GM19193 (cell line): Measurements from ENCODE around the gene TLR8.

Experiments
- POLR2A ChIP-seq: IDR thresholded peaks from 4 replicates; pipeline ENCODE4 v1.6.1; 2011; ENCODE audit not compliant: insufficient read depth, insufficient read length; ENCODE audit errors: extremely low read depth

The TLR8 gene

GRCh38 chrX:12891171-12891570 is 15.2 kb upstream of the TLR8 start:
- TF ChIP-seq POLR2A: no peak

GRCh38 chrX:12891915-12892506 is 14.4 kb upstream of the TLR8 start:
- TF ChIP-seq POLR2A: no peak

- TF ChIP-seq POLR2A: no peak
Measured at GRCh38 chrX:12892716-12893115, 13.7 kb upstream of the TLR8 start.

GRCh38 chrX:12894074-12895030 is 12.1 kb upstream of the TLR8 start:
- no peak for TF ChIP-seq POLR2A

- no peak for TF ChIP-seq POLR2A
Measured at GRCh38 chrX:12895866-12896265, 10.6 kb upstream of the TLR8 start.

GRCh38 chrX:12896935-12897334 is 9.5 kb upstream of the TLR8 start:
- no peak for TF ChIP-seq POLR2A

GRCh38 chrX:12898073-12898472 is 8.3 kb upstream of the TLR8 start:
- no peak for TF ChIP-seq POLR2A

GRCh38 chrX:12899506-12899905 is 6.9 kb upstream of the TLR8 start:
- no peak for TF ChIP-seq POLR2A

GRCh38 chrX:12901486-12901885 is 4.9 kb upstream of the TLR8 start:
- TF ChIP-seq POLR2A: no peak

- no peak for TF ChIP-seq POLR2A
Measured at GRCh38 chrX:12903646-12904045, 2.8 kb upstream of the TLR8 start.

GRCh38 chrX:12910423-12911121 is 4.2 kb downstream of the TLR8 start:
- no peak for TF ChIP-seq POLR2A

GRCh38 chrX:12911122-12911470 is 4.7 kb downstream of the TLR8 start:
- TF ChIP-seq POLR2A: no peak

GRCh38 chrX:12912791-12913482 is 6.5 kb downstream of the TLR8 start:
- TF ChIP-seq POLR2A: no peak

GRCh38 chrX:12917753-12918152 is 11.3 kb downstream of the TLR8 start:
- TF ChIP-seq POLR2A: no peak

- TF ChIP-seq POLR2A: no peak
Measured at GRCh38 chrX:12919051-12919450, 12.6 kb downstream of the TLR8 start.
